ENCODE data around the gene COLQ.

GRCh38 chr3:15542614-15543013 lies 21.1 kb upstream of the COLQ start:
- TF ChIP-seq CTCF (IDR thresholded peaks at IDR 0.05), result no peak
- TF ChIP-seq POLR2A (IDR thresholded peaks at IDR 0.05), result no peak
- no peak for TF ChIP-seq POLR2AphosphoS5 (IDR thresholded peaks at IDR 0.05)
